ENCODE results near the gene XAGE1A.
"Not testable (repeated sequence)": the region's sequence is repeated elsewhere in the genome, so short reads cannot be mapped to it uniquely, and the experiment has no call there.

XAGE1A gene

DNA sequence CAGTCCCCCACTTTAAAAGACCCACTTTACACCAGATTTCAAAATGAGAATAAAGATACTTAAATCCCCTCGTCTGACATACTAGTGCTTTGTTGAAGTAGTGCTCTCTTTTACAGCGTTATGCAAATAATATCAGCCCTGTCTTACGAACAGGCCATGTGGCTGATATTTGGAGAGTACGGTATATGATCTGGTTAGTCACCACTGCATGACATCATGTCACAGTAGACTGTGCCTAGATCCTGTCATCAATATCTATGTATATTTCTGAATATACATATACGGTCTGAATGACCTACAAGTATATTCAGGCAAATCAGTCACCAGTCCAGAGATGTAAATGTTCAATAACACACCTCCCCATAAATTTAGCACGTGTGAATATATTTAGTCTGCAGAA lies 46.7 kb downstream of the XAGE1A start:
- TF ChIP-seq, protein P1, sequence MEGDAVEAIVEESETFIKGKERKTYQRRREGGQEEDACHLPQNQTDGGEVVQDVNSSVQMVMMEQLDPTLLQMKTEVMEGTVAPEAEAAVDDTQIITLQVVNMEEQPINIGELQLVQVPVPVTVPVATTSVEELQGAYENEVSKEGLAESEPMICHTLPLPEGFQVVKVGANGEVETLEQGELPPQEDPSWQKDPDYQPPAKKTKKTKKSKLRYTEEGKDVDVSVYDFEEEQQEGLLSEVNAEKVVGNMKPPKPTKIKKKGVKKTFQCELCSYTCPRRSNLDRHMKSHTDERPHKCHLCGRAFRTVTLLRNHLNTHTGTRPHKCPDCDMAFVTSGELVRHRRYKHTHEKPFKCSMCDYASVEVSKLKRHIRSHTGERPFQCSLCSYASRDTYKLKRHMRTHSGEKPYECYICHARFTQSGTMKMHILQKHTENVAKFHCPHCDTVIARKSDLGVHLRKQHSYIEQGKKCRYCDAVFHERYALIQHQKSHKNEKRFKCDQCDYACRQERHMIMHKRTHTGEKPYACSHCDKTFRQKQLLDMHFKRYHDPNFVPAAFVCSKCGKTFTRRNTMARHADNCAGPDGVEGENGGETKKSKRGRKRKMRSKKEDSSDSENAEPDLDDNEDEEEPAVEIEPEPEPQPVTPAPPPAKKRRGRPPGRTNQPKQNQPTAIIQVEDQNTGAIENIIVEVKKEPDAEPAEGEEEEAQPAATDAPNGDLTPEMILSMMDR (IDR thresholded peaks at IDR 0.05; ENCODE audit: insufficient read depth, low read length, missing control alignments), result no peak
- ChIA-PET POLR2A (no interaction called here), CTCF (no interaction called here)
- H3K4me3 ChIP-seq (ENCODE audit: low read depth, low read length), result no peak overlapping the region
- DNase-seq (ENCODE audit: low read depth, low spot score), result no peak

DNA sequence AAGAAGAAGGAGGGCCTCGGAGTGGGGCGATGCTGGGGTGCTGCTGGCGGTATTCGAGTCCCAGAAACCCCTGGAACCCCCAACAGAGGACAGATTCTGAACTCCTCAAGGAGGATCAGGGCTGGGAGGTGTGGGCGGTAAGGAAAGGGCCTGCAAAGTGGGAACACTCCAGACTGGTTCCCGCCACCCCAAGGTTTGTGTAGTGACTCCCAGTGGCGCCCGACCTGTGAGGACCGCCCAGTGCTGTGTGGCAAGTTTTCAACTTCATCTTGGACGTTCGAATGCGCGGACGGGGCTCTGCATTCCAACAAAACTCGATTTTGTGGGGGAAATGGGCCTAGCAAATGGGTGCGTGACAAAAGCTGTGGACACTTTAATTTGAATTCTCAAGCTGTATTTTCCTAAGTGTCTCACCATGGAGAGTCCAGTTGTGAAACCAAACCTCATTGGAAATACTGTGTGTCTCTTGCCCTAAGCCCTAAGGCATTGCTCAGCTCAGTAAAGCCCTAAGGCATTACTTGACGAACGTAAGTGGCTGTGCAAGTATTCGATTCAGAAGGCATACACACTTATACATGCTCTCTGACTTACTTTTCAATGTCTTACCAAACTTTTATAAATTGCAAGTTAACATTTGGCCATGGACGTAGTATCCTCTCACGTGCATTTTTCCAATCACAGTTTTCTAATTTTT lies 48.7 kb downstream of the XAGE1A start:
- TF ChIP-seq, protein P1 (IDR thresholded peaks at IDR 0.05; ENCODE audit: insufficient read depth, low read length, missing control alignments), result no peak
- ChIA-PET CTCF (no interaction called here), POLR2A (no interaction called here)
- no peak for DNase-seq (ENCODE audit: low read depth, low spot score)
- no peak overlapping the region for H3K4me3 ChIP-seq (ENCODE audit: low read depth, low read length)

DNA sequence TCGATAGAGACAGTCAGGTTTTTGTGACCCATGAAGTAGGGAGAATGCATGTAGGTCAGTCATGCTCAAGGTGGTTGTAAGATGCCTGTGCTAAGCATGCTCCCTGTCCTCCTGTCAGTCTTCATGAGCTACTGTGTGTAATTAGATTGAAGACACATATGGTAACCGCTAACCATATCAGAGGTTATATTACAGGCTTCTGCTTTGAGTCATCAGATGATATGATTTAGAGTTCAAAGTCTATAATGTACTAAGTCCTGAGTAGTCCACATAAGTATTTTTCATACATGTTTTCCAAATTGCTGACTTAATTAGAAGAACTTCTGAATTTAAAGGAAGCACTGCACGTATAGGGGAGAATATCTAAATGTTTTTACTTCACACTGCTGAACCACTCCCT lies 53.2 kb downstream of the XAGE1A start:
- DNase-seq (ENCODE audit: low read depth, low spot score); H3K4me3 ChIP-seq (ENCODE audit: low read depth, low read length); POLR2A ChIA-PET; CTCF ChIA-PET: not testable (repeated sequence)

All from AG04449 (cell line).